H1 (cell line): Measurements from ENCODE around the gene NR3C1. TPM values are rescaled to one million over a fixed set of nuclear protein-coding genes. Genes with fewer than 3 reads are reported as not detected.

Experiments used
- CTCF ChIA-PET: fragments of 300-600 bp; sonication (Branson Sonifier 250); formaldehyde crosslinking; loops from one replicate; lab custom pipeline; 2021; ENCODE audit not compliant: partially characterized antibody; lab: Charles Lee
- POLR2A ChIA-PET: fragments of 300-600 bp; sonication (Branson Sonifier 250); formaldehyde crosslinking; loops from one replicate; lab custom pipeline; 2021; ENCODE audit warnings: inconsistent platforms; ENCODE audit not compliant: partially characterized antibody; lab: Charles Lee
- DNase-seq, 2 experiments: peaks; one replicate each; pipeline versions ENCODE4 v3.0.0 to v3.0.0-alpha.2; 2010 to 2022; ENCODE audit warnings: low spot score in 2 of 2, low read depth in 1 of 2, mixed read lengths in 1 of 2
- FAIRE-seq: peaks from 2 replicates; lab custom pipeline; 2011; peaks lifted over from hg19 to GRCh38; lab: Jason Lieb, UNC
- H2AFZ ChIP-seq: 2 replicates; pipeline ENCODE4 v1.8.1; 2012; ENCODE audit warnings: low read length, inconsistent platforms
- H2AK5ac ChIP-seq: 2 replicates; pipeline ENCODE4 v1.6.1; 2013; ENCODE audit warnings: low read depth, low read length
- H2BK120ac ChIP-seq: replicated peaks from 2 replicates; pipeline ENCODE3; 2013; ENCODE audit warnings: low read depth, low read length, inconsistent platforms
- H2BK12ac ChIP-seq: 2 replicates; pipeline ENCODE4 v1.6.1; 2013; ENCODE audit warnings: low read depth, low read length
- H2BK15ac ChIP-seq: 2 replicates; pipeline ENCODE4 v1.6.1; 2013; ENCODE audit warnings: low read length
- H2BK20ac ChIP-seq: 2 replicates; pipeline ENCODE4 v1.6.1; 2013; ENCODE audit warnings: low read length
- H2BK5ac ChIP-seq: 2 replicates; pipeline ENCODE4 v1.6.1; 2013; ENCODE audit warnings: low read depth, low read length
- H3K14ac ChIP-seq: 2 replicates; pipeline ENCODE4 v1.6.1; 2013; ENCODE audit warnings: inconsistent platforms; ENCODE audit not compliant: insufficient read length
- H3K18ac ChIP-seq: 2 replicates; pipeline ENCODE4 v1.6.1; 2013; ENCODE audit warnings: low read length; ENCODE audit errors: extremely low read depth
- H3K23ac ChIP-seq: 2 replicates; pipeline ENCODE4 v1.6.1; 2013; ENCODE audit warnings: inconsistent platforms; ENCODE audit not compliant: insufficient read length
- H3K23me2 ChIP-seq: 2 replicates; pipeline ENCODE4 v1.6.1; 2013; ENCODE audit warnings: low read depth, low read length
- H3K27ac ChIP-seq: 2 replicates; pipeline ENCODE4 v1.6.1; 2011; ENCODE audit warnings: low read depth, low read length, inconsistent platforms
- H3K27me3 ChIP-seq, 4 experiments: replicated peaks in 1 of 4; 1 replicate in 1 of 4; 2 replicates in 3 of 4; pipeline versions ENCODE4 v1.6.1 to v1.8.1; 2011 to 2013; ENCODE audit warnings: low read length in 3 of 4, mild to moderate bottlenecking in 3 of 4, inconsistent platforms in 2 of 4, mixed read lengths in 2 of 4, moderate library complexity in 1 of 4; ENCODE audit not compliant: control insufficient read depth in 3 of 4, insufficient read depth in 3 of 4; ENCODE audit errors: extremely low read depth in 1 of 4
- H3K36me3 ChIP-seq, 4 experiments: 2 replicates each; pipeline versions ENCODE4 v1.6.1 to v1.8.1; 2011 to 2013; ENCODE audit warnings: mild to moderate bottlenecking in 4 of 4, low read length in 3 of 4, moderate library complexity in 2 of 4, control low read depth in 1 of 4, inconsistent platforms in 1 of 4; ENCODE audit not compliant: insufficient read depth in 4 of 4, control insufficient read depth in 2 of 4
- H3K4ac ChIP-seq: replicated peaks from 2 replicates; pipeline ENCODE3; 2013; ENCODE audit warnings: low read length, low read depth, mixed read lengths, inconsistent platforms; ENCODE audit not compliant: insufficient read length
- H3K4me1 ChIP-seq, 4 experiments: replicated peaks in 1 of 4; 1 replicate in 1 of 4; 2 replicates in 3 of 4; pipeline versions ENCODE4 v1.6.1 to v1.8.1; 2011 to 2013; ENCODE audit warnings: low read length in 3 of 4, inconsistent platforms in 2 of 4, mixed read lengths in 1 of 4; ENCODE audit not compliant: insufficient read depth in 4 of 4, control insufficient read depth in 3 of 4
- H3K4me2 ChIP-seq, 2 experiments: 2 replicates each; pipeline versions ENCODE4 v1.6.1 to v1.8.1; 2011 to 2013; ENCODE audit warnings: low read depth in 2 of 2, low read length in 2 of 2, control low read depth in 1 of 2, inconsistent platforms in 1 of 2, mild to moderate bottlenecking in 1 of 2; ENCODE audit not compliant: insufficient read depth in 1 of 2
- H3K4me3 ChIP-seq, 4 experiments: fragments of 200-600, 300-600 bp in 1 of 4; sonication (generic), shearing (Covaris generic), sonication (Bioruptor Twin) in 1 of 4; 2 replicates each; pipeline versions ENCODE4 v1.5.1 to v1.8.1; 2011 to 2016; ENCODE audit warnings: low read length in 4 of 4, low read depth in 3 of 4, control low read depth in 2 of 4, inconsistent platforms in 2 of 4, mild to moderate bottlenecking in 2 of 4, mixed read lengths in 1 of 4, moderate library complexity in 1 of 4; ENCODE audit not compliant: insufficient read depth in 2 of 4; ENCODE audit errors: extremely low read depth in 1 of 4
- H3K56ac ChIP-seq: replicated peaks from 2 replicates; pipeline ENCODE3; 2013; ENCODE audit warnings: low read depth, mild to moderate bottlenecking, mixed read lengths, low read length, inconsistent platforms; ENCODE audit not compliant: insufficient read length
- H3K79me1 ChIP-seq: 2 replicates; pipeline ENCODE4 v1.6.1; 2013; ENCODE audit warnings: low read depth, low read length, control low read depth
- H3K79me2 ChIP-seq, 2 experiments: 2 replicates each; pipeline versions ENCODE4 v1.6.1 to v1.8.1; 2012 to 2013; ENCODE audit warnings: low read length in 2 of 2, mild to moderate bottlenecking in 2 of 2, inconsistent platforms in 1 of 2; ENCODE audit not compliant: insufficient read depth in 2 of 2, control insufficient read depth in 1 of 2
- H3K9ac ChIP-seq, 4 experiments: replicated peaks in 1 of 4; 1 replicate in 1 of 4; 2 replicates in 3 of 4; pipeline versions ENCODE4 v1.6.1 to v1.8.1; 2011 to 2013; ENCODE audit warnings: low read depth in 3 of 4, low read length in 3 of 4, control low read depth in 2 of 4, mild to moderate bottlenecking in 2 of 4, moderate library complexity in 2 of 4, inconsistent platforms in 1 of 4; ENCODE audit errors: extremely low read depth in 1 of 4
- H3K9me3 ChIP-seq, 2 experiments: 2 replicates each; pipeline versions ENCODE4 v1.6.1 to v1.8.1; 2012 to 2013; ENCODE audit warnings: mild to moderate bottlenecking in 2 of 2, moderate library complexity in 2 of 2, control low read depth in 1 of 2, inconsistent platforms in 1 of 2, low read depth in 1 of 2, low read length in 1 of 2, mixed read lengths in 1 of 2; ENCODE audit not compliant: insufficient read depth in 2 of 2
- H4K20me1 ChIP-seq, 2 experiments: replicated peaks in 1 of 2; 2 replicates each; pipeline versions ENCODE3 to v1.8.1; 2011 to 2013; ENCODE audit warnings: inconsistent platforms in 2 of 2, low read length in 2 of 2, mild to moderate bottlenecking in 1 of 2; ENCODE audit not compliant: insufficient read depth in 2 of 2, control insufficient read depth in 1 of 2
- H4K5ac ChIP-seq: 2 replicates; pipeline ENCODE4 v1.6.1; 2013; ENCODE audit warnings: low read length, low read depth, mixed read lengths, inconsistent platforms; ENCODE audit not compliant: insufficient read length
- H4K8ac ChIP-seq: 2 replicates; pipeline ENCODE4 v1.8.0; 2013; ENCODE audit warnings: mild to moderate bottlenecking, moderate library complexity, low read length, inconsistent platforms; ENCODE audit not compliant: insufficient read depth; ENCODE audit errors: extremely low read depth
- H4K91ac ChIP-seq: replicated peaks from 2 replicates; pipeline ENCODE3; 2013; ENCODE audit warnings: low read length, mixed read lengths, inconsistent platforms; ENCODE audit not compliant: insufficient read length
- CBX5 ChIP-seq: fragments of 300-800, 300-1000 bp; sonication (generic); IDR thresholded peaks from 2 replicates; pipeline ENCODE4 v1.7.1; 2016; ENCODE audit warnings: antibody characterized with exemption, low read length, low read depth
- CHD1 ChIP-seq: IDR thresholded peaks from 2 replicates; pipeline ENCODE4 v1.6.1; 2012; ENCODE audit warnings: low read depth, low read length, improper control_type of control experiment
- EZH2 ChIP-seq: fragments of 200-600 bp; sonication (generic); IDR thresholded peaks from 2 replicates; pipeline ENCODE4 v1.7.1; 2012; ENCODE audit warnings: low read depth, mild to moderate bottlenecking, moderate library complexity, low read length, inconsistent platforms; ENCODE audit not compliant: severe bottlenecking
- NRF1 ChIP-seq: IDR thresholded peaks from 2 replicates; pipeline ENCODE4 v1.6.1; 2011; ENCODE audit warnings: mild to moderate bottlenecking, low read depth, low read length, improper control_type of control experiment
- SP4 ChIP-seq: IDR thresholded peaks from 2 replicates; pipeline ENCODE4 v1.6.1; 2012; ENCODE audit warnings: low read length, inconsistent platforms
- WGBS, 2 experiments: shearing (Covaris generic) in 1 of 2; methylation state at CpG; one replicate each; pipeline versions ENCODE4 v1.1.6 to v1.1.7; 2013 to 2015; ENCODE audit warnings: low lambda C conversion rate in 2 of 2, mixed read lengths in 2 of 2, inconsistent platforms in 1 of 2, low coverage in 1 of 2, missing lambda C conversion rate in 1 of 2; ENCODE audit not compliant: insufficient replicate concordance in 2 of 2, insufficient coverage in 1 of 2, insufficient read length in 1 of 2; ENCODE audit errors: extremely low coverage in 1 of 2, missing lambda C conversion rate in 1 of 2; 5-methylcytosine and 5-hydroxymethylcytosine counted together
- polyA plus RNA-seq, 7 experiments: library from polyadenylated mRNA; depleted of rRNA in 3 of 7; stranded (reverse) in 5 of 7; unstranded in 2 of 7; fragments of >200 nt in 5 of 7; fragments of 200-250 nt in 2 of 7; gene quantifications; 1 replicate in 5 of 7; 2 replicates in 1 of 7; 4 replicates in 1 of 7; pipeline versions ENCODE4 v1.2.1 to v1.2.3, GENCODE V29; 2011 to 2013; ENCODE audit warnings: missing spikeins in 2 of 7, mixed read lengths in 2 of 7
- total RNA-seq: library from RNA; stranded (reverse); fragmentation: NEBNext Ultra II Directional; extraction: Animal tissue kit (Norgen Biotek cat#: 25700); gene quantifications from 2 replicates; pipeline ENCODE4 v1.2.1, GENCODE V29; 2021

The NR3C1 gene
- total and polyA plus RNA-seq, 2 of the 8 experiments (the other 6 are each of a cell fraction or from before 2014, with no cell fraction given) = 1.7 to 5.4 TPM

GRCh38 chr5:143251946-143252345 lies 151.5 kb downstream of the NR3C1 start:
- no peaks in the 10 kb centered on the region for H3K79me1 ChIP-seq
- no peaks in the 10 kb centered on the region for H3K79me2 ChIP-seq
- H3K14ac ChIP-seq = no peak overlapping the region
- H4K8ac ChIP-seq = no peak overlapping the region
- H3K4me1 ChIP-seq = 0 out of 7 replicates have a peak, but pooled peaks cover 0 to 2% (median 0%) of the 10 kb centered on the region in 4 experiments
- no peak overlapping the region for H3K56ac ChIP-seq
- no peak overlapping the region for H2AK5ac ChIP-seq
- H3K18ac ChIP-seq = no peak overlapping the region
- H2AFZ ChIP-seq = no peak overlapping the region
- WGBS, 2 experiments = 91% methylated on average over 3 of the region's 4 CpGs; no CpG with 5 or more reads in 1 of the 2 experiments
- H3K4me3 ChIP-seq = no peak overlapping the region
- no peak overlapping the region for H3K23ac ChIP-seq
- no peak overlapping the region for H3K4me2 ChIP-seq
- no peak overlapping the region for H2BK5ac ChIP-seq
- H4K20me1 ChIP-seq = peaks cover 0 to 4% of the 10 kb centered on the region in 2 experiments
- no peak overlapping the region for H4K91ac ChIP-seq
- no peaks in the 10 kb centered on the region for H3K27me3 ChIP-seq
- H2BK15ac ChIP-seq = no peak overlapping the region
- CTCF ChIA-PET = no interaction called here
- no peak overlapping the region for H2BK120ac ChIP-seq
- no peak overlapping the region for H2BK20ac ChIP-seq
- no peak overlapping the region for H4K5ac ChIP-seq
- no peak for DNase-seq
- no peak overlapping the region for H2BK12ac ChIP-seq
- FAIRE-seq = no peak
- H3K23me2 ChIP-seq = peaks cover 7% of the 10 kb centered on the region; the same call in 1 of the 2 replicates
- no peak overlapping the region for H3K27ac ChIP-seq
- H3K9ac ChIP-seq = no peak overlapping the region
- POLR2A ChIA-PET = no interaction called here
- H3K36me3 ChIP-seq = no peaks in the 10 kb centered on the region
- H3K4ac ChIP-seq = no peak overlapping the region
- H3K9me3 ChIP-seq = no peaks in the 10 kb centered on the region
- no peak for TF ChIP-seq NRF1
- no peak for TF ChIP-seq EZH2
- TF ChIP-seq SP4 = no peak
- no peak for TF ChIP-seq CHD1
- TF ChIP-seq CBX5 = no peak
